B cell (primary cell): ENCODE results near the gene TMEM44. TPM values are rescaled to one million over a fixed set of nuclear protein-coding genes. Genes with fewer than 3 reads are reported as not detected.

ENCODE experiments used
- ATAC-seq: fragments of 200-7000 bp; cut with Tn5 transposase; one replicate; pipeline ENCODE4 v1.10.0; 2021; ENCODE audit warnings: low read depth, mild to moderate bottlenecking, moderate number of reproducible peaks, moderate library complexity
- CTCF ChIA-PET: fragments of 350-600 bp; sonication (Branson Sonifier 250); formaldehyde crosslinking; loops from one replicate; lab custom pipeline; 2021; ENCODE audit warnings: antibody characterized with exemption, inconsistent platforms; lab: Charles Lee
- POLR2A ChIA-PET: fragments of 350-600 bp; sonication (Branson Sonifier 250); formaldehyde crosslinking; loops from one replicate; lab custom pipeline; 2021; ENCODE audit warnings: antibody characterized with exemption; lab: Charles Lee
- DNase-seq: peaks from one replicate; pipeline ENCODE4 v3.0.0; 2013
- H2AFZ ChIP-seq: 2 replicates; pipeline ENCODE4 v1.6.1; 2012; ENCODE audit warnings: mild to moderate bottlenecking, low read depth, low read length; ENCODE audit not compliant: insufficient read depth, poor library complexity, severe bottlenecking
- H3K27ac ChIP-seq, 2 donors: 1 replicate in 1 of 2; 2 replicates in 1 of 2; pipeline ENCODE4 v1.5.1; 2012 to 2013; ENCODE audit warnings: low read length in 2 of 2, mild to moderate bottlenecking in 2 of 2, moderate library complexity in 1 of 2
- H3K27me3 ChIP-seq, 4 experiments: fragments of 200-600 bp in 1 of 4; sonication (generic) in 1 of 4; replicated peaks in 1 of 4; 1 replicate in 2 of 4; 2 replicates in 2 of 4; pipeline versions ENCODE4 v1.6.1 to v1.7.0; 2013 to 2016; ENCODE audit warnings: low read length in 3 of 4, mild to moderate bottlenecking in 2 of 4, mixed read lengths in 1 of 4, moderate library complexity in 1 of 4; ENCODE audit not compliant: insufficient read depth in 4 of 4, control insufficient read depth in 3 of 4; ENCODE audit errors: control extremely low read depth in 1 of 4
- H3K36me3 ChIP-seq, 2 experiments: replicated peaks in 1 of 2; 1 replicate in 1 of 2; 2 replicates in 1 of 2; pipeline versions ENCODE4 v1.6.1 to v1.7.1; 2013; ENCODE audit warnings: low read length in 1 of 2; ENCODE audit not compliant: insufficient read depth in 2 of 2, control insufficient read depth in 1 of 2; ENCODE audit errors: control extremely low read depth in 1 of 2, extremely low read depth in 1 of 2
- H3K4me1 ChIP-seq, 2 donors: fragments of 200-600 bp in 1 of 2; sonication (generic) in 1 of 2; 1 replicate in 1 of 2; 2 replicates in 1 of 2; pipeline versions ENCODE4 v1.5.1 to v1.6.1; 2013 to 2017; ENCODE audit warnings: low read length in 2 of 2; ENCODE audit not compliant: control insufficient read depth in 2 of 2, insufficient read depth in 2 of 2
- H3K4me2 ChIP-seq: replicated peaks from 2 replicates; pipeline ENCODE3; 2012; ENCODE audit warnings: mild to moderate bottlenecking, low read depth, low read length; ENCODE audit not compliant: poor library complexity, severe bottlenecking
- H3K4me3 ChIP-seq, 5 experiments: fragments of 200-600 bp in 1 of 5; sonication (generic) in 1 of 5; 1 replicate in 3 of 5; 2 replicates in 2 of 5; pipeline versions ENCODE4 v1.5.1 to v1.7.0; 2011 to 2016; ENCODE audit warnings: low read length in 4 of 5, mild to moderate bottlenecking in 4 of 5, low read depth in 2 of 5, control low read depth in 1 of 5, moderate library complexity in 1 of 5; ENCODE audit not compliant: insufficient read depth in 1 of 5; ENCODE audit errors: control extremely low read depth in 1 of 5, extremely low read depth in 1 of 5
- H3K79me2 ChIP-seq: fragments of 200-600 bp; sonication (generic); one replicate; pipeline ENCODE4 v1.6.0; 2016; ENCODE audit warnings: low read length; ENCODE audit not compliant: control insufficient read depth, insufficient read depth
- H3K9ac ChIP-seq: fragments of 200-600 bp; sonication (generic); 2 replicates; pipeline ENCODE4 v1.6.1; 2017; ENCODE audit warnings: mild to moderate bottlenecking, low read length, moderate library complexity
- H3K9me3 ChIP-seq, 3 donors: one replicate each; pipeline versions ENCODE4 v1.6.1 to v1.7.1; 2013; ENCODE audit warnings: low read length in 2 of 3; ENCODE audit not compliant: control insufficient read depth in 2 of 3, insufficient read depth in 1 of 3; ENCODE audit errors: control extremely low read depth in 1 of 3
- H4K20me1 ChIP-seq: 2 replicates; pipeline ENCODE4 v1.6.0; 2012; ENCODE audit warnings: mild to moderate bottlenecking, low read length; ENCODE audit not compliant: insufficient read depth, control insufficient read depth, poor library complexity, severe bottlenecking
- H3K27ac Mint-ChIP-seq: one replicate; pipeline ENCODE4 v1.8.0; 2021; ENCODE audit warnings: mixed read lengths
- H3K27me3 Mint-ChIP-seq: one replicate; pipeline ENCODE4 v1.8.0; 2021; ENCODE audit warnings: mixed read lengths
- H3K4me1 Mint-ChIP-seq: one replicate; pipeline ENCODE4 v1.8.0; 2021; ENCODE audit warnings: mixed read lengths
- H3K4me3 Mint-ChIP-seq: one replicate; pipeline ENCODE4 v1.8.0; 2021; ENCODE audit warnings: mixed read lengths
- H3K9me3 Mint-ChIP-seq: one replicate; pipeline ENCODE4 v1.8.0; 2022; ENCODE audit warnings: mixed read lengths; ENCODE audit not compliant: insufficient read depth
- EZH2 ChIP-seq: IDR thresholded peaks from 2 replicates; pipeline ENCODE4 v1.6.1; 2012; ENCODE audit warnings: borderline replicate concordance, low read depth, mild to moderate bottlenecking, moderate library complexity, low read length; ENCODE audit not compliant: insufficient read depth, poor library complexity, severe bottlenecking
- WGBS: methylation state at CpG from one replicate; pipeline ENCODE4 v1.1.5; 2013; ENCODE audit warnings: missing lambda C conversion rate; ENCODE audit not compliant: insufficient coverage; 5-methylcytosine and 5-hydroxymethylcytosine counted together
- intact Hi-C: fragments of 100-400 bp; cut with micrococcal nuclease; formaldehyde crosslinking; loops from one replicate; pipeline ENCODE4 v1.10.0; 2022
- polyA plus RNA-seq: library from polyadenylated mRNA; depleted of rRNA; stranded (reverse); fragments of >200 nt; gene quantifications from 2 replicates; pipeline ENCODE4 v1.2.3, GENCODE V29; 2012
- total RNA-seq, 2 donors: library from RNA; stranded (reverse); fragments of 120-200 nt in 1 of 2; gene quantifications; 1 replicate in 1 of 2; 2 replicates in 1 of 2; pipeline versions ENCODE4 v1.2.3 to v1.2.4, GENCODE V29; 2013 to 2022
- TF ChIP-seq, protein P1 (sequence below): fragments of 200-600 bp; IDR thresholded peaks from one replicate; pipeline ENCODE4 v1.8.0; 2022; ENCODE audit warnings: antibody characterized with exemption, mild to moderate bottlenecking

The TMEM44 gene
- total and polyA plus RNA-seq, 2 donors (not counting 1 experiment from before 2014, with no cell fraction given), result 4.1 to 7.5 TPM

DNA sequence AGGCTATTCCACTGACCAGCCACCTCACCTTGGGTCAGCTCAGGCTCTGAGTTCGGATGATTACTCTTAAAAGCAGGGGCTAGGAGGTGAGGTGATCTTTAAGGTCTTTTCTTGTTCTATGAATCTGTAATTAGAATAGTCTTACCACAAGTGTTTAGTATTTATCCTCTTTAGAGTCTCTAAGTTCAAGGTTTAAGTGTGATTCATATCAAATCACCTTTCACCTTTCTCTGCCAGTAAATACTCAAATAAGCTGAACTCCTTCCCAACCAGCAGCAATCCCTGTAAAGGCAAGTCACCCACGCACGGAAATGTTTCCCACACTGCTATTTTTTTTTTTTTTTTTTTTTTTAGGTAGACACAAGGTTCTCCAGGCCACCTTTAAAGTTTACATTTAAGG, 14.5 kb upstream of the TMEM44 start:
- Mint-ChIP-seq H3K27ac (no peak overlapping the region), H3K27me3 (no peaks in the 10 kb centered on the region), H3K4me3 (no peak overlapping the region), H3K9me3 (no peaks in the 10 kb centered on the region), H3K4me1 (peaks cover 13% of the 10 kb centered on the region)
- peaks cover 1 to 77% of the 10 kb centered on the region in 2 experiments for H3K36me3 ChIP-seq
- DNase-seq (no peak), ATAC-seq (no peak)
- no peaks in the 10 kb centered on the region for H3K27me3 ChIP-seq
- ChIA-PET POLR2A (no interaction called here), CTCF (no interaction called here)
- H2AFZ ChIP-seq, result no peak overlapping the region
- no peak overlapping the region for H3K4me3 ChIP-seq
- H3K27ac ChIP-seq, result no peak overlapping the region
- H3K4me2 ChIP-seq, result no peak overlapping the region
- H3K9ac ChIP-seq, result no peak overlapping the region
- WGBS, result no CpG with 5 or more reads among the region's 3 CpGs
- peaks cover 0 to 10% of the 10 kb centered on the region in 2 donors for H3K4me1 ChIP-seq
- TF ChIP-seq EZH2, result no peak
- TF ChIP-seq, protein P1, sequence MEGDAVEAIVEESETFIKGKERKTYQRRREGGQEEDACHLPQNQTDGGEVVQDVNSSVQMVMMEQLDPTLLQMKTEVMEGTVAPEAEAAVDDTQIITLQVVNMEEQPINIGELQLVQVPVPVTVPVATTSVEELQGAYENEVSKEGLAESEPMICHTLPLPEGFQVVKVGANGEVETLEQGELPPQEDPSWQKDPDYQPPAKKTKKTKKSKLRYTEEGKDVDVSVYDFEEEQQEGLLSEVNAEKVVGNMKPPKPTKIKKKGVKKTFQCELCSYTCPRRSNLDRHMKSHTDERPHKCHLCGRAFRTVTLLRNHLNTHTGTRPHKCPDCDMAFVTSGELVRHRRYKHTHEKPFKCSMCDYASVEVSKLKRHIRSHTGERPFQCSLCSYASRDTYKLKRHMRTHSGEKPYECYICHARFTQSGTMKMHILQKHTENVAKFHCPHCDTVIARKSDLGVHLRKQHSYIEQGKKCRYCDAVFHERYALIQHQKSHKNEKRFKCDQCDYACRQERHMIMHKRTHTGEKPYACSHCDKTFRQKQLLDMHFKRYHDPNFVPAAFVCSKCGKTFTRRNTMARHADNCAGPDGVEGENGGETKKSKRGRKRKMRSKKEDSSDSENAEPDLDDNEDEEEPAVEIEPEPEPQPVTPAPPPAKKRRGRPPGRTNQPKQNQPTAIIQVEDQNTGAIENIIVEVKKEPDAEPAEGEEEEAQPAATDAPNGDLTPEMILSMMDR, result no peak
- no peaks in the 10 kb centered on the region for H4K20me1 ChIP-seq
- no peaks in the 10 kb centered on the region for H3K79me2 ChIP-seq
- H3K9me3 ChIP-seq, result no peaks in the 10 kb centered on the region
- intact Hi-C loops, result no loop called here

DNA sequence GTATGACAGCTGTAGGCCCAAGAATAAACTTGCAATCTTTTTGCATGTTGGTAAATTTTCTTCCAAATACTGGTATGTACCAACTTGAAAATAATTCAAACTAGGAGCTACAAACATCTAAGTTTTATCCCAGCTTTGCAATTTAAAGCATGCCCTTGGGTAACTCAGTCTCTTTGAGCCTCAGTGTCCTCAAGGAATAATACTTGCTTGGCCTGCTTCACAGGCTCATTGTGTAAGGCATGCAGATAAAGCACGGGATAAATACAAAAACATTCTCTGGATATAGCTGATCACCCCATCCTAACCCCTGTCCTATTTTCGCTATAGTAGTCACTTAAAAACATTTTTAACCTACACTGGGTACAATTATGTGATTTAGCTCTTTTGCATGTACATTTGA, 9.6 kb upstream of the TMEM44 start:
- no CpG with 5 or more reads among the region's 2 CpGs for WGBS
- Histone ChIP-seq H3K9me3 (no peaks in the 10 kb centered on the region), H2AFZ (no peak overlapping the region), H3K27me3 (no peaks in the 10 kb centered on the region), H3K4me1 (peaks cover 0 to 10% of the 10 kb centered on the region in 2 donors), H3K27ac (no peak overlapping the region), H4K20me1 (no peaks in the 10 kb centered on the region), H3K9ac (no peak overlapping the region), H3K79me2 (no peaks in the 10 kb centered on the region), H3K4me2 (no peak overlapping the region), H3K36me3 (peaks cover 7 to 53% of the 10 kb centered on the region in 2 experiments), H3K4me3 (no peak overlapping the region)
- H3K27ac Mint-ChIP-seq, result no peak overlapping the region
- H3K4me1 Mint-ChIP-seq, result peaks cover 15% of the 10 kb centered on the region
- POLR2A ChIA-PET, result interaction anchor here (0.6 kb wide), 1 partner anchor 504 kb away, joined by 5 read pairs; no protein-coding TSS in a partner anchor
- no peaks in the 10 kb centered on the region for H3K27me3 Mint-ChIP-seq
- intact Hi-C loops, result no loop called here
- no peak for DNase-seq
- CTCF ChIA-PET, result interaction anchor here (0.7 kb wide), 1 partner anchor 38 kb away, joined by 8 read pairs; no protein-coding TSS in a partner anchor
- ATAC-seq, result no peak
- H3K4me3 Mint-ChIP-seq, result no peak overlapping the region
- no peaks in the 10 kb centered on the region for H3K9me3 Mint-ChIP-seq
- TF ChIP-seq, protein P1, result no peak
- TF ChIP-seq EZH2, result no peak
